ENCODE data around the gene RAB40AL. TPM values are rescaled to one million over a fixed set of nuclear protein-coding genes. Genes with fewer than 3 reads are reported as not detected.
A peak's percentile ranks its signal among the peaks of the same experiment; 100 is the strongest.
"Not testable (repeated sequence)": the region's sequence is repeated elsewhere in the genome, so short reads cannot be mapped to it uniquely, and the experiment has no call there.

Gene RAB40AL, protein sequence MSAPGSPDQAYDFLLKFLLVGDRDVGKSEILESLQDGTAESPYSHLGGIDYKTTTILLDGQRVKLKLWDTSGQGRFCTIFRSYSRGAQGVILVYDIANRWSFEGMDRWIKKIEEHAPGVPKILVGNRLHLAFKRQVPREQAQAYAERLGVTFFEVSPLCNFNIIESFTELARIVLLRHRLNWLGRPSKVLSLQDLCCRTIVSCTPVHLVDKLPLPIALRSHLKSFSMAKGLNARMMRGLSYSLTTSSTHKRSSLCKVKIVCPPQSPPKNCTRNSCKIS
- under 1 TPM in 1 of 2 experiments, not detected in 1; 0.21 TPM for total RNA-seq

DNA sequence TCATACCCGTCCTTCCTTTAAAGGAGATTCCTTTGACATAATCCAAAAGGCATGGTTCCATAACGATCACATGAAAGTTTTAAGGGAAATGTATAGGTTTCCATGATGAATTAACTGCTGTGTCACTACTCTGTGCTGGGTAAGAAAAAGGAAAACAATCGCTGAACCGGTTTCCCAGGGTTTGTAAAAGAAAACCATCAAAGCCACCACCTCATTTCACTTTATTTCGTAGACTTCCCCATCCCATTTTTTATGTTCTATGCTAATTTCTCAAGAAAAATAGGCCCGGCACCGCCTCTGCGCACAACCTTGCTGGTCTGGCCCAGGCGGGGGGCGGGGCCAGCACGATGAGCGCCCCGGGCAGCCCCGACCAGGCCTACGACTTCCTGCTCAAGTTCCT is at the start of gene RAB40AL:
Gene RAB40AL (plus strand): TSS at position 301 of the 400 bp plus-strand sequence. CDS start 47 bp downstream, at position 348.
- H3K4me1 Mint-ChIP-seq, H3K4me3 Mint-ChIP-seq, H3K36me3 Mint-ChIP-seq, DNase-seq, H3K9me3 Mint-ChIP-seq, H3K27ac Mint-ChIP-seq, H3K27me3 Mint-ChIP-seq: not testable (repeated sequence)

DNA sequence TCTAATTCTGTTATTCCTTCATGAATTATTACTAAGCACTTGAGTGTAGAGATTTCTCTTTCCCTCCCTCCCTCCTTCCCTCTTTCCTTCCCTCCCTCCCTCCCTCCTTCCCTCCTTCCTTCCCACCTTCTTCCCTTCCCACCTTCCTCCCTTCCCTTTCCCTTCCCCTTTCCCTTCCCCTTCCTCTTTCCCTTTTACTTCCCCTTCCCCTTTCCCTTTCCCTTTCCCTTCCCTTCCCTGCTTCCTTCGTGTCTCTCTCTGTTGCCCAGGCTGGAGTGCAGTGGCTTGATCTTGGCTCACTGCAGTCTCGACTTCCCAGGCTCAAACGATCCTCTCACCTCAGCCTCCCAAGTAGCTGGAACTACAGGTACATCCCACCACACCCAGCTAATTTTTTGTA is 49.4 kb upstream of the RAB40AL start:
- no peaks in the 10 kb centered on the region for H3K36me3 Mint-ChIP-seq
- no peaks in the 10 kb centered on the region for H3K27me3 Mint-ChIP-seq
- no peak overlapping the region for H3K4me3 Mint-ChIP-seq

DNA sequence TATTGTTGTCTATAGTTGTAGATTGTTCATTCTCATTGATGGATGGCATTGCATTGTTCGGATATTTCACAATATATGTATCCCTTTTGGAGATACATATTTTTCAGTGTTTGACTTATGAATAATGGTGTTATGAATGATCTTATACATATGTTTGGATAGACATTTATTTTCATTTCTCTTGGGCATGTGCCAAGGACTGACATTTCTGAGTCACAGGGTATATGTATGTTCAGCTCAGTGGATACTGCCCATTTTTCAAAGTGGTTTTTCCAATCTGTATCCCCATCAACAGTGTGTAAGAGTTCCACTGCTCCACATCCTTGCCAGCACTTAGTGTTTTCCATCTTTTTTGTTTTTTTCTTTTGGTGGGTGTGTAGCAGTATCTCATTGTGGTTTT is 45.0 kb upstream of the RAB40AL start:
- Mint-ChIP-seq H3K4me3 (no peak overlapping the region), H3K4me1 (no peaks in the 10 kb centered on the region), H3K27me3 (no peaks in the 10 kb centered on the region), H3K36me3 (peaks cover 1% of the 10 kb centered on the region), H3K9me3 (no peaks in the 10 kb centered on the region), H3K27ac (no peak overlapping the region)
- no peak for DNase-seq

More for the DNA sequence above, 49.4 kb upstream of the RAB40AL start:
- no peak for DNase-seq
- H3K4me1 Mint-ChIP-seq, result no peaks in the 10 kb centered on the region
- H3K9me3 Mint-ChIP-seq, result no peaks in the 10 kb centered on the region
- H3K27ac Mint-ChIP-seq, result no peak overlapping the region

DNA sequence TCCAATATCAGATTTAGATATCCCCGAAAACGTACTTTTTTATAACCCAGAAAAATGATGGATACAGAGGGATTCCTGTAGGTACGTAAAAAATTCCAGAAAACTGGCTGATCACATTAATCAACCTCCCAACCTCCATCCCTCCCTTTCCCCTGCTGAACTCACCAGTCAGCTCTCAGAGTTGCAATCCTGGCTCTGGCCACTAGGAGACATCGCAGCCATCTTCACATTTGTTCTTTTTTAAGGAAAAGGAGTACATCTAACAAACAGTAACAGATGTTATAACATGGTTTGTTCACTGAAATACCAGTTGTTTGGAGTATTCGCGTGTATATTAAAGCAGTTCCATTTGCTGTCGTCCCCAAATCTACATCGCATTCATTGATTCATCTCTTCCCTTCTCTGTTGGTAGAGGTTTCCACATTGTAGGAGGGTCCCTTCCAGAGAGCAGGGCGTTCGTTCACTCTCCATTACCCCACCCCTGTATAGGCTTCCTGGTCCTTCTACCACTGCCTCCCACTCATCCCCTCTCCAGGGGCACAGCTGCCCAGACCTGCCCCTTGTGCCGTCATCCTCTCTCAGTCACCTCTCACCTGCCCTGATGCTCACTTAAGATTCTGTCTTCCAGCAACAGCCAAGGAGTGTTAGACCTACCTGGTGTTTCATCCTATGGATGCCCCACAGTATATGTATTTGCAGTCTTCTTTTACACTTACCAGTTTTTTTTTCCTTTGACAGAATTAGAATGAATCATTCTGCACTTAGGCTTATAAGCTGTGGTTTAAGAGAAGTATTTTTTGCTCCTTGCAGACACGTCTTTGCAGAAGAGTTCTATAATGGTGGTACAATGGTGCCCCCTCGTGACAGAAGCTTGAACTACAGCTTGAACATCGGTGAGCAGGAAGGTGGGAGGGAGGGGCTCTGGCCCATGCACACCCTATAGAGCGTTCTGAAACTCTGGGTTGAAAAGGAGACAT is 36.8 kb upstream of the RAB40AL start:
- H3K36me3 Mint-ChIP-seq, result peaks cover 5% of the 10 kb centered on the region
- H3K4me1 Mint-ChIP-seq, result peaks cover 9% of the 10 kb centered on the region
- H3K27me3 Mint-ChIP-seq, result no peaks in the 10 kb centered on the region
- H3K27ac Mint-ChIP-seq, result no peak overlapping the region
- H3K4me3 Mint-ChIP-seq, result no peak overlapping the region
- peak; percentile 49 for DNase-seq
- H3K9me3 Mint-ChIP-seq, result no peaks in the 10 kb centered on the region

DNA sequence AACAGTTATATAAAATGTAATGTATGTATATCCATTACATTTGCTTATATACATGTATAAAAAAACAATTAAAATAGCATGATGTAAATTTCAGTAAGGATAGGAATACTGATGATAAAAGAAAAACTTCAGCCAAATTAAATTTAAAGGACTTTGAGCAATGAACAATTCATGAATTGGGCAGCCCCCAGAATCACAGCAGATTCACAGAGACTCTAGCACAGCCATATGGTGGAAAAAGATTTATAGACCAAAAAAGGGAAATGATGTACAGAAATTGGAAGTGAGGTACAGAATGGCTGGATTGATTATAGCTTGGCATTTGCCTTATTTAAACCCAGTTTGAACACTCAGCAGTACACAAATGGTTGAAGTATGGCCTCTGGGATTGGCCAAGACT is 34.7 kb upstream of the RAB40AL start:
- Mint-ChIP-seq H3K9me3 (no peaks in the 10 kb centered on the region), H3K4me1 (peaks cover 9% of the 10 kb centered on the region), H3K27me3 (no peaks in the 10 kb centered on the region), H3K36me3 (peaks cover 12% of the 10 kb centered on the region), H3K27ac (no peak overlapping the region), H3K4me3 (no peak overlapping the region)
- DNase-seq, result no peak

DNA sequence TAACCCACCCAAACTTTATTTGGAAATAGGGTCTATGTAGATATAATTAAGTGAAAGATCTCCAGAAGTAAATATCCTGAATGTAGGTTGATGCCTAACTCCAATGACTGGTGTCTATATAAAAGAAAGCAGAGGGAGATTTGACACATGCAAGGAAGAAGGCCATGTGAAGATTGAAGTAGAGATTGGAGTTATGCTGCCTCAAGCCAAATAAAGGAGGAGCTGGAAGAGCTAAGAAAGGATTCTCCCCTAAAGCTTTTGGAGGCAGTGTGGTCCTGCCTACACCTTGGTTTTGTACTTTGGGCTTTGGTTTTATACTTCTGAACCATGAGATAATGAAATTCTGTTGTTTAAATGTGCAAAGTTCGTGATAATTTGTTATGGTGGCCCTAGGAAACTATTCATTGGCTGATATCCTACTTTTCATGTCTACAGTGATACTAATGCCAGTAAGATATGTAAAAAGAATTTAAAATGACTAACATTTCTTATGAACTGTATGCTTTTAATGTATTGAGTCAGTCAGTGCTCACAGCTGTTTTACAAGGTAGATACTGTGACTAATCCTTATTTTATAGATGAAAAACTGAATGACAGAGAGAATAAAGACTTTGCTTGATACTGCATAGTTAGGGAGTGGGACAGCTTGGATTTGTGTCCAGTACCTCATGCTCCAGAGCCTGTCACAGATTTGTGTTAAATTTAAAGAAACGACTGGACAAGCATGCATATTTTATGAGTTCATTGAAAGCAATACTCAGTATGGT is 5.9 kb upstream of the RAB40AL start:
- Mint-ChIP-seq H3K4me3 (no peak overlapping the region), H3K9me3 (no peaks in the 10 kb centered on the region), H3K27ac (no peak overlapping the region), H3K36me3 (no peaks in the 10 kb centered on the region), H3K4me1 (no peaks in the 10 kb centered on the region), H3K27me3 (no peaks in the 10 kb centered on the region)
- DNase-seq, result no peak

DNA sequence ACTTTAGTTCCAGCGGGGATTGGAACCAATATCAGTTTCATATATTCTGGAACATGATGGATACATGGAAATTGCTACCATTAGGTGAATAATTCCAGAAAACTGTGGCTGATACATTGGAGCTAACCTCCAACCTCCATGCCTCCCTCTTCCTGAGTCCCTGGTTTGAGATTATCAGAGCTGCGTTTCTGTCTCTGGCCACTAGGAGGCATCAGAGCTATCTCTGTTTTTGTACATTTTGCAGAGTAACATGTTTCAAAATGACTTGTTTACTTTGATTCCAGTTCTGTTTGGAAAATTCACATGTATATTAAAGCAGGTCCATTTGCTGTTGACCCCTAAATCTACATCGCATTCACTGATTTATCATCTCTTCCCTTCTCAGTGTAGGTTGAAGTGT is 2.4 kb upstream of the RAB40AL start:
- no peaks in the 10 kb centered on the region for H3K9me3 Mint-ChIP-seq
- no peak overlapping the region for H3K4me3 Mint-ChIP-seq
- H3K36me3 Mint-ChIP-seq, result no peaks in the 10 kb centered on the region
- H3K4me1 Mint-ChIP-seq, result no peaks in the 10 kb centered on the region
- peak; percentile 6 for DNase-seq
- no peak overlapping the region for H3K27ac Mint-ChIP-seq
- no peaks in the 10 kb centered on the region for H3K27me3 Mint-ChIP-seq

DNA sequence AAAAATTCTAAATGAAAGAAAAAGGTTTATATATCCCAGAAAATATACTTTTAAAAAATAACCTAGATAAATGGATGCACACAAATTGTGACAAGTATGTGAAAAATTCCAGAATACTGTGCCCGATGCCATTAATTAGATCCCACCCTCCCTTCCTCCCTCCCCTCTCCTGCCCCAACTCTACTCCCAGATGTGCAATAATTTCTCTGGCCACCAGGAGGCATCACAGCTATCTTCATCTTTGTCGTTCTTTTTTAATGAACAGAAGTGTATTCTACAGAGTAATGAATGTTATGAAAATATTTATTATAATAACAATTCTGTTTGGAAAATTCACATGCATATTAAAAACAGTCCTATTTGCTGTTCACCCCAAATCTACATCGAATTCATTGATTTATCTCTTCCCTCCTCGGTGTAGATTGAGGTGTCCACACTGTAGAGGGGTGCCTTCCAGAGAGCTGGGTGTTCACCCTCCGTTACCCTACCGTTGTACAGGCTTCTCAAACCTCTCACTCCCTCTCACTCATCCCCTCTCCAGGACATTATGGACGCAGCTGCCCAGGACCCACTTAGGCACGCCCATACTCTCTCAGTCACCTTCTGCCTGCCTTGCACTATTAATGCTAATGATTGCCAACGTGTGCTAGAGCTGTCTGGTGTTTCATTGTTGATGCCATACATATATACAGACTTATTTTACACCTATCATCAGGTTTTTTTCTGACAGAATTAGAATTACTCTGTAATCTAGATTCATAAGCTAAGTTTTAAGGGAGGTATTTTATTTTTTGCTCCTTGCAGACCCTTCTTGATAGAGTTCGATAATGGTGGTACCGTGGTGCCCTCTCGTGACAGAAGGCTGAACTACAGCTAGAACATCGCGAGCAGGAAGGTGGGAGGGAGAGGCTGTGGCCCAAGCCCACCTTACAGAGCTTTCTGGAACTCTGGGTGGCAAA is 14.1 kb downstream of the RAB40AL start:
- no peaks in the 10 kb centered on the region for H3K36me3 Mint-ChIP-seq
- peak overlapping the region; percentile 58 for H3K4me3 Mint-ChIP-seq
- H3K9me3 Mint-ChIP-seq, result no peaks in the 10 kb centered on the region
- H3K4me1 Mint-ChIP-seq, result peaks cover 2% of the 10 kb centered on the region
- peak; percentile 43 for DNase-seq
- H3K27me3 Mint-ChIP-seq, result no peaks in the 10 kb centered on the region
- H3K27ac Mint-ChIP-seq, result no peak overlapping the region

DNA sequence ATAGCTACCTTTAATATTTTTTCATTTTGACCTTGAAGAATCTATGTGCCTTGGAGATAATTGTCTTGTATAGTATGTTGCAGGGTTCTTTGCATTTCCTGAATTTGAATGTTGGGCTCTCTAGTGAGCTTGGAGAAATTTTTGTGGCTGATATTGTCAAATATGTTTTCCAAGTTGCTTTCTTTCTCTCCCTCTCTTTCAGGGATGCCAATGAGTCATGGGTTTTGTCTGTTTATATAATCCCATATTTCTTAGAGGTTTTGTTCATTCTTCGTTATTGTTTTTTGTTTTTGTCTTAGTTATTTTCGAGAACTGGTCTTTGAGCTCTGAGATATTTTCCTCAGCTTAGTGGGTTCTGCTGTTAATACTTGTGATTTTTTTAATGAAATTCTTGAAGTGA is 20.7 kb downstream of the RAB40AL start:
- Mint-ChIP-seq H3K27ac (no peak overlapping the region), H3K36me3 (no peaks in the 10 kb centered on the region), H3K4me3 (no peak overlapping the region), H3K9me3 (no peaks in the 10 kb centered on the region), H3K27me3 (no peaks in the 10 kb centered on the region), H3K4me1 (no peaks in the 10 kb centered on the region)
- no peak for DNase-seq

DNA sequence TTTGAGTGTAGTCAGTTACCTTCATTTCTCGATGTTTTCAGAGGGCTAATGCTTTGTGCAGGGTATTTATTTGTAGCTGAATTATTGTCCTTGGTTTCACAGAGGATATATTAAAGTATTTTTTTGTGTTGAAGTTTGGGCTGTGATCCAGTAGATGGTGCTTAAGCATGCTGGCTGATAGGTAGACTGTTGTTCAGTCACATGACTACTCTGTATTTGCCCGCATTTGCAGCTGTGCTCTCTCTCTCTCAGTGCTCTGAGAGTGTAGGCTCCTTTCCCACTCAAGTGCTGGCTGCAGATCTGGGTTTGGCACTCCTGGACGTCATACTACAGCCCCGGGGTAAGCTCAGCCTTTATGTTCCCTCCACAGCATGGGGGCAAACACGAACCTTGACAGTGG is 21.7 kb downstream of the RAB40AL start:
- Mint-ChIP-seq H3K4me1 (no peaks in the 10 kb centered on the region), H3K27ac (no peak overlapping the region), H3K27me3 (no peaks in the 10 kb centered on the region), H3K36me3 (no peaks in the 10 kb centered on the region), H3K9me3 (no peaks in the 10 kb centered on the region), H3K4me3 (no peak overlapping the region)
- no peak for DNase-seq

DNA sequence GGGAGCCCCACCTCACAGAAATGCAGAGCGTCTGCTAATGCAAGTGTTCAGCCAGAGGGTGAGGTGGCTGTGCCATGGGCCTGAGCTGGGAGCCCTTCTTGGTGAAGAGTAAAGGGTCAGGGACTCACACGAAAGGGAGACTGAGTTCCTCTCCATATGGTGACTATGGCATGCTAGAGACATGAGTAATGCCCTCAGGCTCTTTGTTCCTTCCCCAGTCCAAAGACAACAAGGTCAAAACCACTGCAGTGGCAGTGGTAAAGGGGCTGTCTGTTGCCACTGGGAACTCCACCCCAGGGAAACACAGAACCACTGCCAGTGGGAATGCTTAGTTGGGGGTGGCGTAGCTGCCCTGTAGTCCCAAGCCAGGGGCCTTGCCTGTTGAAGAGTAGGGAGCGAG is 22.4 kb downstream of the RAB40AL start:
- Mint-ChIP-seq H3K4me3 (no peak overlapping the region), H3K9me3 (no peaks in the 10 kb centered on the region), H3K27ac (no peak overlapping the region), H3K36me3 (no peaks in the 10 kb centered on the region), H3K27me3 (no peaks in the 10 kb centered on the region), H3K4me1 (no peaks in the 10 kb centered on the region)
- DNase-seq, result no peak

DNA sequence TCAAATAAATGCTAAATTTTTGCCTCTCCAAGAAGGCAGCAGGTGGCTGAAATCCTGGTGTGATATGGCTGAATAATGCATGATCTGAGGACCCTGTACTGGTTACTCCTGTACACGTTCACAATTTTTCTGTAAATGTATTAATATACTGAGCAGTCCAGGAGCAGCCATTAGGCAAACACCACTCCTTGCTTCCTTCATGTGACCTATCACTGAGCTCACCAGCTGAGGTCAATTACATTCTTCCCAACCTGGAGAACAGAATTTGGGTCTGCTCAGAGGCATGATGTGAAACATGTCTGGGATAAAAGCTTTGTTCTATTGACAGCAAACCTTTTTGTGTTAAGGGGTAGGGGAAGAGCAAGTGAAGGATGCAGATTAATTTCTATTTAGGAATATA is 26.9 kb downstream of the RAB40AL start:
- H3K9me3 Mint-ChIP-seq, result peaks cover 7% of the 10 kb centered on the region
- no peak overlapping the region for H3K27ac Mint-ChIP-seq
- H3K27me3 Mint-ChIP-seq, result no peaks in the 10 kb centered on the region
- H3K4me3 Mint-ChIP-seq, result no peak overlapping the region
- H3K4me1 Mint-ChIP-seq, result no peaks in the 10 kb centered on the region
- DNase-seq, result no peak
- no peaks in the 10 kb centered on the region for H3K36me3 Mint-ChIP-seq

DNA sequence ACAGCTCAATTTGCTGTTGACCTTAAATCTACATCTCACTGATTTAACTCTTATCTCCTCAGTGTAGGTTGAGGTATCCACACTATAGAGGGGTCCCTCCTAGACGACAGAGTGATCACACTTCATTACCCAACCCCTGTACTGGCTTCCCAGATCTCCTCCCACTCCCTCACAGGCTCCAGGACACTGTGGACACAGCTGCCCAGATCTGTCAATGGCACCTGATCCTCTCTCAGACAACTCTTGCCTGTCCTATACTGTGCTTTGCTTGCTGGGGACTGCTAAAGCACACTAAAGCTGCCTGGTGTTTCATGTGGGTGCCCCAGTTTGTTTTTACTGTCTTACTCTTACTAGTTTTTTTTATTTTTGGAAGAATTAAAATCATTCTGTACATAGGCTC is 27.9 kb downstream of the RAB40AL start:
- Mint-ChIP-seq H3K36me3 (no peaks in the 10 kb centered on the region), H3K27me3 (no peaks in the 10 kb centered on the region), H3K27ac (no peak overlapping the region), H3K4me1 (no peaks in the 10 kb centered on the region), H3K9me3 (peaks cover 8% of the 10 kb centered on the region), H3K4me3 (no peak overlapping the region)
- no peak for DNase-seq

DNA sequence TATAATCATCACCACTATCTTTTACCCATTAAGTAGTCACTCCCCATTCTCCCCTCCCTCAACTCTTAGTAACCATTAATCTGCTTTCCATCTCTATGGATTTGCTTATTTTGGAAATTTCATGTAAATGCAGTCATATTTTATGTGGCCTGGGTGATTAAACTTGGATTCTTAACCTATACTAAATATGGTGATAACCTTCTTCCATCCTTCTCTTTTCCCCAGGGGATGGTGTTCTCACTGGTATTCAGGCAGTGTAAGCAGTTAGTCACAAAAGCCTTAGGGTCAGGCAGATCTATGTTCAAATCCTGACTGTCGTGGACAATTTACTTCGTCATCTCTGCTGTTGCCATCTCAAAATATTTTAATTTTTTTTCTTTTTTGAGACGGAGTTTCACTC is 29.6 kb downstream of the RAB40AL start:
- peaks cover 15% of the 10 kb centered on the region for H3K9me3 Mint-ChIP-seq
- H3K27ac Mint-ChIP-seq, result no peak overlapping the region

More for the DNA sequence above, 29.6 kb downstream of the RAB40AL start:
- Mint-ChIP-seq H3K4me1 (no peaks in the 10 kb centered on the region), H3K27me3 (no peaks in the 10 kb centered on the region), H3K36me3 (peaks cover 2% of the 10 kb centered on the region), H3K4me3 (no peak overlapping the region)
- DNase-seq, result no peak

Measured in activated naive CD8-positive, alpha-beta T cell treated with anti-CD3 and anti-CD28 coated beads for 36 hours (primary cell).